ENCODE results near the gene OSBPL5. TPM values are rescaled to one million over a fixed set of nuclear protein-coding genes. Genes with fewer than 3 reads are reported as not detected.

The OSBPL5 gene
- total RNA-seq, 2 experiments from 2014 or later: 10.1 to 11.0 TPM

DNA sequence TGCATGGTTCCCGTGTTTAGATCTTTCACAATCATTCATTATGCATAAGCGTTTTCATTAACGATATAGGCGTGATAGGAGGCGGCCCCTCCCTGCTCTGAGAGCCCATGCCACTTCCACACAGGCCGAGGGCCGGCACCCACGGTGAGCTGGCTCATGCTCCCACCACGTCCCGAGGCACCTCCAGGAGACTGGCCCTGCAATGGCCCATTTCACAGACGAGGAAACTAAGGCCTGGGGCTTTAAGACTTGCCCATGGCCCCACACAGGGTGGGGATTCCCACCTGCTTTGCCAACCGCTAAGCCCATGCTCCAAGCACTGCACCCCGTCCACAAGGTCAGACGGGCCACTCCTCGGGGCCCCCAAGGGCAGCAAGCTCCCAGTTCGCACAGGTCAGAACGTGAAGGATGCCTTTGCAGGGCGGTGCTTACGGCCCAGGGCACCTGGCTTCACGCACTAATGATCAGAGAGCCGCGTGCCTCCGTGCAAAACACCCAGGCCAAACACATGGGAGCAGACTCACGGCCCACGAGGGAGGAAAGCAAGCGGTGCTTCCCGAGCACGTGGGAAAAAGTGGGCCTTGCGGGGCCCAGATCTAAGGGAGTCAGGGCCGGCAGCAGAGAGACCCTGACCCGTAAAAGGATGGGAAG is 8.3 kb downstream of the OSBPL5 start:
- H3K4me1 Mint-ChIP-seq (ENCODE audit: low read depth): peaks cover 13% of the 10 kb centered on the region
- ChIA-PET CTCF (interaction anchor here (1.6 kb wide), 1 partner anchor 21 kb away, joined by 3 read pairs; no protein-coding TSS in a partner anchor), POLR2A (no interaction called here)
- no peak for ATAC-seq
- no peak overlapping the region for H3K4me3 Mint-ChIP-seq
- no peak for DNase-seq
- H3K9me3 Mint-ChIP-seq (ENCODE audit: insufficient read depth): no peaks in the 10 kb centered on the region
- H3K27me3 Mint-ChIP-seq (ENCODE audit: low read depth): peaks cover 12% of the 10 kb centered on the region
- H3K36me3 Mint-ChIP-seq (ENCODE audit: low read depth): no peaks in the 10 kb centered on the region
- no peak overlapping the region for H3K27ac Mint-ChIP-seq

DNA sequence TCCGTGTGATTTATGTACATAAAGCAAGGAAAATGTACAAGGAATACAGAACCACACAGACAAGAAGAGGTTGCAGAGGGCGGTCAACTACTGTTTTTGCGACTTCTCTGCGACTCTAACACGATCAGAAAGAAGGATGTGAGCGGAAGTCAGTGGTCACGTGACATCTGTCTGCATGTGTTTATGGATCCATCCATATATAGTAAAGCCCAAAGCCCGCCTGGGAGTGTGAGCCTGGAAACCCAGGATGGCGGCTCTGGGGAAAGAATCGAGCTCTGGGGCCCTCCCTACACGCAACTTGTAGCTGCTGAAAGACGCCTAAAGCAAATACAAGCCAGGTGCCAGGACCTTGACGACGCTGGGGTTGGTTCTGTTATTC is 8.8 kb downstream of the OSBPL5 start:
- ChIA-PET CTCF (no interaction called here), POLR2A (no interaction called here)
- Mint-ChIP-seq H3K9me3 (ENCODE audit: insufficient read depth) (no peaks in the 10 kb centered on the region), H3K4me3 (no peak overlapping the region), H3K36me3 (ENCODE audit: low read depth) (no peaks in the 10 kb centered on the region), H3K4me1 (ENCODE audit: low read depth) (peaks cover 13% of the 10 kb centered on the region), H3K27ac (no peak overlapping the region), H3K27me3 (ENCODE audit: low read depth) (peaks cover 6% of the 10 kb centered on the region)
- DNase-seq (no peak), ATAC-seq (no peak)

DNA sequence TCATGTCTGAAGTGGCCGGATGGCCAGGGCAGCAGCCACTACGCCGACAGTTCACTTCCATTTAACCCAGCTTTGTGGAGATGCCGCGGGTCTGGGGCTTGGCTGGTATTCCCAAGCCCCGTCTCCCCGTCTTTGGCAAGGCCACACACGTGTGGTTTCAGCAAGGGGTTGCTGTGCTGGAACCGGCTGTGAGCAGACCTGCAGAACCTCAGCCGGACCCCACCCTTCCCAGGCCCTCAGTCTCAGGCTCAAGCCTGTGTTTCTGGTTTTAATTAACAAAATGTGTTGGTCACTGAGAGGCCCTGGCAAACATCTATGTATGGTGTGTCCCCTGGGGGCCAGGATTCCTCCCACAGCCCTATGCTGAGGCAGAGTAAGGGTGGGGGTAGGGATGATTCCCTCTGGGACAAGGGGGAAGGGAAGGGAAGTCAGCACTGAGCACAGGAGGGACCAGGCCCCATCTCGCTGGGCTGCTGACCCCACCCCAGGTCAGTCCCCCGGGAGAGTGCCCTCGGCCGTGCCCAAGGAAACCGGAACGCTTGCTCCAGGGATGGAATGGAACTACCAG is 9.3 kb downstream of the OSBPL5 start:
- Mint-ChIP-seq H3K4me3 (no peak overlapping the region), H3K4me1 (ENCODE audit: low read depth) (peaks cover 13% of the 10 kb centered on the region), H3K36me3 (ENCODE audit: low read depth) (no peaks in the 10 kb centered on the region), H3K27me3 (ENCODE audit: low read depth) (peaks cover 2% of the 10 kb centered on the region), H3K27ac (no peak overlapping the region), H3K9me3 (ENCODE audit: insufficient read depth) (no peaks in the 10 kb centered on the region)
- DNase-seq (no peak), ATAC-seq (no peak)
- POLR2A ChIA-PET: no interaction called here
- CTCF ChIA-PET: no interaction called here

DNA sequence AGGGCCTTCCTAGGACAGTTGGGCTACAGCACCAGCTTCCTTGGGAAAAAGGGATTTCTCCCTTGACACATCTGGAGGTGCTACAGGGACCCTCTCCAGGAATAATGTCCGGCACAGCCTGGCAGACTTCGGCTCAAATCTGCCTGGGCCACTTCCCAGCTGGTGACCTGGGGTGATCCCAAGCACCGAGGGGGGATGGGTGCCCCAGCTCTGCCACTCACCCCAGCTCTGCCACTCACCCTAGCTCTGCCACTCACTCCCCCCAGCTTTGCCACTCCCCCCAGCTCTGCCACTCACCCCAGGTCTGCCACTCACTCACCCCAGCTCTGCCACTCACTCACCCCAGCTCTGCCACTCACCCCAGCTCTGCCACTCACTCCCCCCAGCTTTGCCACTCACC is 9.9 kb downstream of the OSBPL5 start:
- ChIA-PET POLR2A (no interaction called here), CTCF (no interaction called here)
- Mint-ChIP-seq H3K9me3 (ENCODE audit: insufficient read depth) (no peaks in the 10 kb centered on the region), H3K27me3 (ENCODE audit: low read depth) (no peaks in the 10 kb centered on the region), H3K27ac (no peak overlapping the region), H3K4me3 (no peak overlapping the region), H3K4me1 (ENCODE audit: low read depth) (peaks cover 13% of the 10 kb centered on the region), H3K36me3 (ENCODE audit: low read depth) (no peaks in the 10 kb centered on the region)
- ATAC-seq (no peak), DNase-seq (no peak)

- Mint-ChIP-seq H3K27me3 (ENCODE audit: low read depth) (no peaks in the 10 kb centered on the region), H3K4me1 (ENCODE audit: low read depth) (peaks cover 13% of the 10 kb centered on the region), H3K36me3 (ENCODE audit: low read depth) (no peaks in the 10 kb centered on the region), H3K27ac (no peak overlapping the region), H3K4me3 (no peak overlapping the region), H3K9me3 (ENCODE audit: insufficient read depth) (no peaks in the 10 kb centered on the region)
- CTCF ChIA-PET: no interaction called here
- no peak for DNase-seq
- POLR2A ChIA-PET: no interaction called here
- ATAC-seq: no peak
Observed at GRCh38 chr11:3154001-3154599, 11.0 kb downstream of the OSBPL5 start.

GRCh38 chr11:3153291-3153861 is 11.7 kb downstream of the OSBPL5 start:
- Mint-ChIP-seq H3K4me1 (ENCODE audit: low read depth) (peaks cover 11% of the 10 kb centered on the region), H3K9me3 (ENCODE audit: insufficient read depth) (no peaks in the 10 kb centered on the region)
- CTCF ChIA-PET: no interaction called here

DNA sequence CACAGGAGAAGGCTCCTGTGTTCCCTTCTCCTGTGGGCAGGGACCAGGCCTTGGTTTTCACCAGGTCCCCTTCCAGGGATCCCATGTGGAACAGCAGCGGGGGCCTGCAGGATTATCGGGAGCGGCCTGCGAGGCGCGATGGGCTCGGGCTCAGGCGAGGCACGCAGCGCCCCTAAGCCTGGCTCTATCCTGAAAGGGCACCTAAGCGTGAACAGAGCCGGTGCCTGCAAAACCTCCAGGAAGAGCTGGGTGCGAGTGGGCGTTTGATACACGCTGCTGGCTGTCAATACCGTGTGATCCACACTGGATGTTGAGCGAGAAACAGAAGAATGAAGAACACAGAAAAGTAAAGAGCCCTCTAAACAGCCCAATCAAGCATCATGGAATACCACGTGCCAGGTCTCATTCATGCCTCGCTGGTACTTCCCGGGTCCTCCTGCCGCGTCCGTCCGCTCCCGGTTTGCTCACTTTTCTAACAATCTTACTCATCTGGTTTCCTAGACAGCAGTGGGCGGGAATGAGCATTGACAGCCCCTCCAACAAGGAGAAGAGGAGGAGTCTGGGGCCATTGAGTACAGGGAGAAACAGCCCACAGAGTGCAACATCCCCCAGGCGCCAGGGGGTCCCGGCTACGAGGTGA is 12.5 kb downstream of the OSBPL5 start:
- H3K27me3 Mint-ChIP-seq (ENCODE audit: low read depth): no peaks in the 10 kb centered on the region
- CTCF ChIA-PET: no interaction called here
- H3K4me1 Mint-ChIP-seq (ENCODE audit: low read depth): peaks cover 9% of the 10 kb centered on the region
- POLR2A ChIA-PET: no interaction called here
- H3K4me3 Mint-ChIP-seq: no peak overlapping the region
- H3K9me3 Mint-ChIP-seq (ENCODE audit: insufficient read depth): no peaks in the 10 kb centered on the region
- ATAC-seq: no peak
- no peak for DNase-seq
- no peaks in the 10 kb centered on the region for H3K36me3 Mint-ChIP-seq (ENCODE audit: low read depth)
- no peak overlapping the region for H3K27ac Mint-ChIP-seq

More at GRCh38 chr11:3153291-3153861, 11.7 kb downstream of the OSBPL5 start:
- H3K27ac Mint-ChIP-seq: no peak overlapping the region
- ATAC-seq (no peak), DNase-seq (no peak)
- POLR2A ChIA-PET: no interaction called here
- H3K36me3 Mint-ChIP-seq (ENCODE audit: low read depth): no peaks in the 10 kb centered on the region
- no peaks in the 10 kb centered on the region for H3K27me3 Mint-ChIP-seq (ENCODE audit: low read depth)
- H3K4me3 Mint-ChIP-seq: no peak overlapping the region

DNA sequence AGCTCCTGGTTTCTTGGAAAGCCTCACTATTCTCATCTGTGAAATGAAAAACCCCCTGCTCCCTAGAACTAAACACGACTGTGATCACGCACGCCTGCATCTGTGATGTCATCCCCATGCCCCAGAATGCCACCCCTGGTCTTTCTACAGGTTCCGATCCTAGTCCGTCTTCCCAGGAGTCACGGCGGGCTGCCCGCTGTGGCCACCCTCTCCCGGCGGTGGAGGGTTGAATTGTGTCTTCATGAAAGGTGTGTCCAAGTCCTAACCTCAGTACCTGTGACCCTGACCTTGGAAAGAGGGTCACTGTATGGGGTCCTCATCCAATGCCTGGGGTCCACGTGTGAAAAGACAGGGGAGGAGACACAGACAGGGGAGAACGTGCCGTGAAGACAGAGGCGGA is 14.4 kb downstream of the OSBPL5 start:
- H3K4me3 Mint-ChIP-seq: no peak overlapping the region
- H3K4me1 Mint-ChIP-seq (ENCODE audit: low read depth): no peaks in the 10 kb centered on the region
- ATAC-seq (no peak), DNase-seq (no peak)
- CTCF ChIA-PET: no interaction called here
- no peak overlapping the region for H3K27ac Mint-ChIP-seq
- H3K36me3 Mint-ChIP-seq (ENCODE audit: low read depth): no peaks in the 10 kb centered on the region
- no peaks in the 10 kb centered on the region for H3K27me3 Mint-ChIP-seq (ENCODE audit: low read depth)
- POLR2A ChIA-PET: no interaction called here
- H3K9me3 Mint-ChIP-seq (ENCODE audit: insufficient read depth): no peaks in the 10 kb centered on the region

GRCh38 chr11:3149852-3150188 is 15.3 kb downstream of the OSBPL5 start:
- H3K27me3 Mint-ChIP-seq (ENCODE audit: low read depth): no peaks in the 10 kb centered on the region
- POLR2A ChIA-PET: no interaction called here
- no peaks in the 10 kb centered on the region for H3K36me3 Mint-ChIP-seq (ENCODE audit: low read depth)
- no peaks in the 10 kb centered on the region for H3K4me1 Mint-ChIP-seq (ENCODE audit: low read depth)
- no peak overlapping the region for H3K27ac Mint-ChIP-seq
- no peak overlapping the region for H3K4me3 Mint-ChIP-seq
- no peaks in the 10 kb centered on the region for H3K9me3 Mint-ChIP-seq (ENCODE audit: insufficient read depth)
- DNase-seq (no peak), ATAC-seq (no peak)
- CTCF ChIA-PET: no interaction called here

DNA sequence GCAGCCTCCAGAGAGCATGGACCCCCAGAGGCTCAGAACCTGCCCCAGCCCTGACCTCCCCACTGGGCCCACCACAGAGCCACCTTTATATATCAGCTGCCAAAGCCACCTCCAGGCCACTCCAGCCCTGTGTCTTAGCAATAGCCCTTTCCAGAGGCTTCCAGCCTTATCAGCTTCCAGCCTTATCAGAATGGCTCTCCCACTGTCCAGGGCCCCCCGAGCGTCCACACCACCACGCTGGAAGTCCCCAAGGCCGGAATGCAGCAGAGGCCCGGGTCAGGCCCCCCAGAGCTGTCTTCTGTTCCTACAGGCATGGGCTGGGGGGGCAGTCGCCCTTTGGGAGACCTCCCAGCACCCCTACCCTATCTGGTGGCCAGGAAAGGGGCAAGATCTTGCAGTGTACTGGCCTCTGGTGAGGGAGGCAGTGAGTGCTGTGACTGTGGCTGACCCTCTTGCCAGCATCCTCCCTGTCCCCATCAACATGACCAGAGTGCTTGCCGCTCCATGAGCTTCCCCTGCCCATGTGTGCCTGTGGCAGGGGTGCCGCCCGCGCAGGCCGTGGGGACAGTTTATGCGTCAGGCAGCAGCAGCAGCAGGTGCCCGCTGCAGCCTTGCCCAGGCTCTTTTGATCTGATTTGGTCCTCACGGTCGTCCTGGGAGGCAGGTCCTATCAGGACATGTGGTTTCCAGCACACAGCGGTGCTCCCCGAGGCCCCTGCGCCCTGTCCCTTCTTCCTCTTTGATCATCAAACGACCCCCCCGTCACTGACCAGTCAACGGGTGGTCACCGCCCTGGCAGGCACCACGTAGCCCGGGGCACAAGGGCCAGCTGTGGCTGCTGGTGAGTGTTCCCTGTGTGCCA is 15.9 kb downstream of the OSBPL5 start:
- ChIA-PET POLR2A (no interaction called here), CTCF (no interaction called here)
- Mint-ChIP-seq H3K4me1 (ENCODE audit: low read depth) (no peaks in the 10 kb centered on the region), H3K27ac (no peak overlapping the region), H3K9me3 (ENCODE audit: insufficient read depth) (no peaks in the 10 kb centered on the region), H3K4me3 (no peak overlapping the region), H3K27me3 (ENCODE audit: low read depth) (no peaks in the 10 kb centered on the region), H3K36me3 (ENCODE audit: low read depth) (no peaks in the 10 kb centered on the region)
- ATAC-seq (no peak), DNase-seq (no peak)

DNA sequence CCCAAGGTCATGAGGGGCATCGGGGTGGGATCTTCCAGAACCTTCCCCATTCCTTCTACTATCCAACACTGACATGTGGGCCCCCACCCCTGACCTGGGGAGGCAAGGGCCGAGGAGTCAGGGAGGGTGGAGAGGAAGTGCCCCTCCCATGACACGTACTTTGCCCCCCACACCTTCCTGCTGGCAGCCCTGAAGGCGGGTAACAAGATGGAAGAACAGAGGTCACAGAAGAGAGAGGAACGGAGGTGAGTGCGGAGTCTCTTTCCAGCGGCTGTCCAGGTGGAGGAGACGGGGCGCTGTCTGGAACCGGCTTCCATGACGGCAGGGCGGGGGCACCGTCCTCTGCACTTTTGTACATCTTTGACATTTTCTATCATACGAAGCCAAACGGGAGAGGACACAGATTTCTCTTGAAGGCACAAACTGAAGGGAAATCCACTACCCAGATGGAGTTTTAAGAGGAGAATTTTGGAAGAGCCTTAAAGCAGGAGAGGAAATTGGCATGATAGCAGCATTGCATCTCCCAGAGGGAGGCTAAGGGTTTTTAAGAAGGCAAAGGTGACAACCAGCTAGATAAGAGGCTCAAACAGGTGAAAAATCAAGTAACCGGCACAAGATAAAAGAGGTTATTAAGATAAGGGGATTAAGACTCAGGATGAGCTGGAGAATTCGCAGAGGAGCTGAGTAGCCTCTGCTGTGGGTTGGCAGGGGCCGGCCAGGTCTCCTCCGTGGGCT is 16.7 kb downstream of the OSBPL5 start:
- H3K4me3 Mint-ChIP-seq: no peak overlapping the region
- no peak overlapping the region for H3K27ac Mint-ChIP-seq
- H3K4me1 Mint-ChIP-seq (ENCODE audit: low read depth): no peaks in the 10 kb centered on the region
- ATAC-seq (no peak), DNase-seq (no peak)
- H3K36me3 Mint-ChIP-seq (ENCODE audit: low read depth): no peaks in the 10 kb centered on the region
- no peaks in the 10 kb centered on the region for H3K27me3 Mint-ChIP-seq (ENCODE audit: low read depth)
- ChIA-PET CTCF (no interaction called here), POLR2A (no interaction called here)
- H3K9me3 Mint-ChIP-seq (ENCODE audit: insufficient read depth): no peaks in the 10 kb centered on the region
